Testis (tissue), 3 donors: Measurements from ENCODE around the gene PPIB. TPM values are rescaled to one million over a fixed set of nuclear protein-coding genes. Genes with fewer than 3 reads are reported as not detected.

Experiments
- DNase-seq: peaks from one replicate; pipeline ENCODE4 v3.0.0-alpha.2; 2019
- H3K27ac ChIP-seq, 2 donors: fragments of 200-600 bp; sonication (generic); one replicate each; pipeline ENCODE4 v1.5.1; 2019
- H3K27me3 ChIP-seq: fragments of 200-600 bp; sonication (generic); one replicate; pipeline ENCODE4 v1.5.1; 2019
- H3K36me3 ChIP-seq: fragments of 200-600 bp; sonication (generic); one replicate; pipeline ENCODE4 v1.5.1; 2017; ENCODE audit warnings: low read depth; ENCODE audit errors: missing control alignments
- H3K4me1 ChIP-seq: fragments of 200-600 bp; sonication (generic); one replicate; pipeline ENCODE4 v1.5.1; 2019
- H3K4me3 ChIP-seq, 2 donors: fragments of 200-600 bp; sonication (generic); one replicate each; pipeline ENCODE4 v1.5.1; 2017 to 2019
- H3K9me3 ChIP-seq: fragments of 200-600 bp; sonication (generic); one replicate; pipeline ENCODE4 v1.5.1; 2017
- CTCF ChIP-seq, 3 experiments: fragments of 450-650 bp in 2 of 3; fragments of 200-600 bp in 1 of 3; sonication (generic) in 1 of 3; IDR thresholded peaks; one replicate each; pipeline ENCODE4 v1.5.1; 2016 to 2019; ENCODE audit warnings: antibody characterized with exemption in 3 of 3, mild to moderate bottlenecking in 2 of 3, moderate library complexity in 1 of 3
- POLR2A ChIP-seq: fragments of 450-650 bp; IDR thresholded peaks from one replicate; pipeline ENCODE4 v1.6.1; 2017; ENCODE audit warnings: antibody characterized with exemption, mild to moderate bottlenecking, moderate library complexity
- WGBS, 2 donors: methylation state at CpG; one replicate each; pipeline ENCODE4 v1.1.5; 2018; 5-methylcytosine and 5-hydroxymethylcytosine counted together
- intact Hi-C: fragments of 100-400 bp; cut with DNase I; formaldehyde crosslinking; loops from one replicate; pipeline ENCODE4 v1.15.1; 2023; ENCODE audit warnings: low total_unique reads
- polyA plus RNA-seq: library from polyadenylated mRNA; stranded (reverse); fragments of 350-450 nt; fragmentation: Illumina TruSeq; extraction: RNeasy Lipid Tissue Mini Kit (QIAGEN cat#74804); gene quantifications from one replicate; pipeline ENCODE4 v1.2.3, GENCODE V29; 2014; ENCODE audit warnings: low read depth, low replicate concordance; ENCODE audit not compliant: insufficient read depth
- small RNA-seq, 2 donors: library from RNA; depleted of rRNA; stranded (forward); fragments of <200 nt; gene quantifications; one replicate each; pipeline ENCODE3, GENCODE V24; 2016
- total RNA-seq, 2 donors: library from RNA; depleted of rRNA; stranded (reverse); fragments of >200 nt; gene quantifications; one replicate each; pipeline ENCODE4 v1.2.3, GENCODE V29; 2016

Gene PPIB
- total and polyA plus RNA-seq, 3 donors from 2014 or later = 202 to 302 (median 288) TPM

DNA sequence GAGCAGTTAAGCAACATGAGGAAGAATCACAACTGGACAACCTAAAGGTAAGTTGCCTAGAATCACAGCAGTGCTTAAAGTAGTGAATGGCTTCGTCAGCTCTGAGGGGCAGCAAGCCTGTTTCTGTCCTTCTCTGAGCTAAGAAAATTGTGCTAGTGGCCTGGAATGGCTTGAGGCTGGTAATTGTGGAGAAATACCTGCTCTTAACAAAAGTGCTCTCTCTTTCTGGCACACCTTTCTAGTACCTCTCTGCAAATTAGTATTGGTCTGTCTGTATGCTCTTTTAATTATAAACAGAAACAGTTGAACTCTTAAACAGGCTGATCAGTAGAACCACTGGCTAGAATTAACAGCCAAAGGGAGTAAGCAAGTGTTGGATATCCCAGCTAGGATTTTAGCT, 55.5 kb downstream of the PPIB start:
- Histone ChIP-seq H3K36me3 (no peaks in the 10 kb centered on the region), H3K27me3 (no peaks in the 10 kb centered on the region), H3K4me1 (peaks cover 11% of the 10 kb centered on the region), H3K9me3 (no peaks in the 10 kb centered on the region), H3K27ac (no peak overlapping the region), H3K4me3 (no peak overlapping the region)
- intact Hi-C loops = no loop called here
- 92 to 97% methylated on average over 1 of the region's 1 CpG for WGBS, 2 donors
- no peak for DNase-seq
- TF ChIP-seq CTCF (IDR thresholded peaks at IDR 0.05) (no peak), POLR2A (no peak)

Small RNAs within 50 kb of the gene (small RNA-seq; reads per million reads assigned to genes)
- 0 reads per million in 2 donors for gene RF00019

Other genes with a start within 250 kb of the PPIB start
- 1 to 10 TPM; 3.6 to 7.7 TPM for gene DAPK2, start 116.5 kb downstream of the PPIB start, total RNA-seq
- gene DAPK2, start 116.5 kb downstream of the PPIB start, polyA plus RNA-seq = 5.9 TPM
- 10 to 100 TPM; 36.1 to 36.8 TPM for gene CIAO2A, start 69.2 kb downstream of the PPIB start, total RNA-seq
- gene CIAO2A, start 69.2 kb downstream of the PPIB start, polyA plus RNA-seq = 33.7 TPM
- gene SNX1, start 67.0 kb downstream of the PPIB start, total RNA-seq = 10 to 100 TPM; 79.1 to 86.0 TPM
- gene SNX1, start 67.0 kb downstream of the PPIB start, polyA plus RNA-seq = 93.1 TPM
- 1 to 10 TPM; 2.0 TPM for gene SNX22, start 11.3 kb downstream of the PPIB start, total RNA-seq
- gene SNX22, start 11.3 kb downstream of the PPIB start, polyA plus RNA-seq = 1.9 TPM
- gene CSNK1G1, start 193.2 kb upstream of the PPIB start, total RNA-seq = 10 to 100 TPM; 32.7 to 59.6 TPM
- 77.5 TPM for gene CSNK1G1, start 193.2 kb upstream of the PPIB start, polyA plus RNA-seq
- 10 to 100 TPM in 1 of 2 donors, 1 to 10 TPM in 1; 6.0 to 10.9 TPM for gene PCLAF, start 218.4 kb upstream of the PPIB start, total RNA-seq
- 19.5 TPM for gene PCLAF, start 218.4 kb upstream of the PPIB start, polyA plus RNA-seq
- gene TRIP4, start 224.8 kb upstream of the PPIB start, total RNA-seq = 10 to 100 TPM; 17.1 to 19.4 TPM
- gene TRIP4, start 224.8 kb upstream of the PPIB start, polyA plus RNA-seq = 23.4 TPM